GM18870 (cell line): Measurements from ENCODE around the gene VPS25.
"Not testable (repeated sequence)": the region's sequence is repeated elsewhere in the genome, so short reads cannot be mapped to it uniquely, and the experiment has no call there.

ENCODE experiments used
- ATAC-seq: cut with Tn5 transposase; IDR thresholded peaks from one replicate; pipeline ENCODE4 v1.9.1; 2021; ENCODE audit warnings: moderate library complexity; ENCODE audit not compliant: unreplicated experiment

The VPS25 gene

DNA sequence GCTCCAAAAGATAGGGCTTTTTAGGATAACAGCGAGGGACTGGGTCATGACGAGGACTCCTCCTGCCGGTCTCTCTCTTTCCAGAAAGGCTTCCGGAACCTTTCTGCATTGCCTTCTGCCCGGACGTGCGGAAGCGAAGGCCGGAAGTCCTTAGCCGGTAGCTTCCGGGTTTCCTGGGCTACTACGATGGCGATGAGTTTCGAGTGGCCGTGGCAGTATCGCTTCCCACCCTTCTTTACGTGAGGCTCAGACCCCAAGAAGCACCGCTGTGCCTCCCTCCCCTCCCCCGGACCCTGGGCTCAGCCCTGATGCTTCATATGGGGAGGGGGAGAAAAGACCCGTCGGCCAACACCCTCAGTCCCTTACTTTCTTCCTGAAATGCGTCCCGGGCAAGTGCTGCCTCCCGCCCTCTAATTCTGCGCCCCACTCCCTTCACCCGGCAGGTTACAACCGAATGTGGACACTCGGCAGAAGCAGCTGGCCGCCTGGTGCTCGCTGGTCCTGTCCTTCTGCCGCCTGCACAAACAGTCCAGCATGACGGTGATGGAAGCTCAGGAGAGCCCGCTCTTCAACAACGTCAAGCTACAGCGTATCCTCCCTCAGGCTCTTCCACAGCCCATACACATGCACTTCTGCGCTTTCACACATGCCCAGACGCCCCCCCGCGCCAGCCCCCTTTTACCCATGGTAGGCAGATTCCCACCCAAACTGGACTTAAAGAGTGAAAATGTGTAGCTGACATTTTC, at the start of gene VPS25:
Gene VPS25 (plus strand): TSS at position 160 of the 746 bp plus-strand sequence. CDS start 27 bp downstream, at position 187.
- no peak for ATAC-seq

DNA sequence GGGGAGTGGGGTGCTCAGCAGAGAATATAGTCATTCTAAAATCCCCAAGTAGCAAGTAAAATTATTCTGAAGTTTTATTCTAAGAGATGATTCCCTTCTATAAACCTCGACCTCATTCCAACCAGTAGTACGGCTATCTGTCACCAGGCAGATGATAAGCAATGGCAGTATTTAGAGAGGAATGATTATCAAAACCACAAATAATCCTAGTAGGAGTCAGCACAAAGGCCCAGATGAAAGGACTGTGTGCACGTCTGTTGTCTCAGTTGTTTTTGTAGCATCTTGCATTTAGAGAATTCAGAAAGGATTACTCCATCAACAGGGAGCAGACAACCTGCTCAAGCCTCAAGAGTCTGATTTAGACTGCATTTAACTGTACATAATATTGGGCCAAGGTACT, 49.6 kb upstream of the VPS25 start:
- no peak for ATAC-seq

GRCh38 chr17:42725143-42725542, 48.1 kb upstream of the VPS25 start:
- no peak for ATAC-seq

- no peak for ATAC-seq
These were observed 32.5 kb upstream of the VPS25 start for GRCh38 chr17:42740699-42741098.

GRCh38 chr17:42742916-42743315, 30.3 kb upstream of the VPS25 start:
- not testable (repeated sequence) for ATAC-seq

DNA sequence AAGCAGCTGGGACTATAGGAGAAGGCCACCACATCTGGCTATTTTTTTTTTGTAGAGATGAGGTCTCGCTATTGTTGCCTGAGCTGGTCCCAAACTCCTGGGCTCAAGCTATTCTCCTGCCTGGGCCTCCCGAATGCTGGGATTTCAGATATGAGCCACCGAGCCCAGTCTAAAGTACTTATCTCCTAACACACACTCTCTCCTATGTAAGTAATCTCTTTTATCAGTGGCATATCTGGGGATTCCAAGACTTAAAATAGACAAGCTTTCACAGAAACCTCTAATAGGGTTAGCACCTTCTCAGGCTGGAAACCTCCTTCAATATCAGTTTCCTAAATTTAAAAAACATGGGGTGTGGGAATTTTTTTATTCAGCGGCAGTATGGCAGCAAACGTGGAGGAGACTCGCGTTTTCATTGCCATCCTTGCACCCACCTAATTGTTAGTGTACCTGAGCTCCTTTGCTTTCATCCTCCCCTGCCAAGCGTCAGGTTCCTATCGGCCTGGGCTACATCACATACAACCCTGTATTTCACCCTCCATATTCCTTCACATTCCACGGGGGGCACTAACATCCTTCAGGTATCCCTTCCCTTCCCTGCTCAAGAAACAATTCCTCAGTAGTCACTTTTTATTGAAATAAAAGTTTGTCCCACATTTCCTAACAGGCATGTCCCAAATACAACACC, 29.5 kb upstream of the VPS25 start:
- ATAC-seq = no peak

GRCh38 chr17:42744283-42744805, 28.9 kb upstream of the VPS25 start:
- ATAC-seq = peak; percentile 43

GRCh38 chr17:42744806-42745617, 28.2 kb upstream of the VPS25 start, which contains the start of gene EZH1:
TSS of gene EZH1 (minus strand) at chr17:42745040. CDS start at chr17:42728941, 16,099 bp downstream.
- ATAC-seq = peak; percentile 69

- ATAC-seq = no peak
These were observed 24.9 kb upstream of the VPS25 start for GRCh38 chr17:42748202-42748907.

DNA sequence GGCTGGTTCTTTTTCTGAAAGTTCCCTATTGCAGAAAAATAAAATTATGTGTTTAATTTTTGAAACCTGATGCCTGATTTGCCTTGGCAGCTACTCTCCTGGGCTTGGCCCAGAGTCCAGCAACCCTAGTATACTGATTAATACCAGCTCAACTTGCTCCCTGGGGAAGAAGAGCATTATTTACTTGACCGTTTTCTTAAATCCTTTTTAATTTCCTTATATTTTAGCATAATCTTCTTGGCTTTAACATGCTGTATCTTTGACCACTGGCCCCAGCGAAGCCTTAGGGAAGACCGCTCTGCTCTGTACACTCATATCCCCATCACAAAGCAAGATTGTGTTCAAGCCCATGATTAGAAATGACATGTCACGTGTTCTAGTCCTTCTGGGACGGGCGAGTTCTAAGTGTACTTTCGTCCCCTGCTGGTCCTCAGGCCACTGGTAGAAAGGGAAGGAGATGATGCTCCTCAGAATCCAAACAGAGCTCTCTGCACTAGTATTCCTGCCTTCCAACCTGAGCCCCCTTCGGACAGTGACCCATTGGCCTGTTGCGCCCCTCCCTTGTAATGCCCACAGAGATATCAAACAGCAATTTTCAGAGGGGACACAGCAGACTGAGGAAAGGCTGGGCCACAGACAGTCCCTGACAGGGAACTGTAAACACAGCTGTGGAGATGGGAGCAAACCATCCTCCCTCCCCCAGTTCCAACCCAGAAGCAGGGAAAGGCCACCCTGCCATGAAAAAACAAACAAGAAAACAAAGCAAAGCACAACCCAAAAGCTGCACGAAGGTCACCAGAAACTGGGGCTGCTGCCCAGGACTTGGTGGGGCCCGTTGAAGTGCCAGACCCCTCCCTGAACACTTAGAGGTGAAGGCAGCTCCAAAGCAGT, 24.1 kb upstream of the VPS25 start:
- no peak for ATAC-seq

- ATAC-seq = no peak
These were observed 22.4 kb upstream of the VPS25 start for GRCh38 chr17:42750739-42751344.

DNA sequence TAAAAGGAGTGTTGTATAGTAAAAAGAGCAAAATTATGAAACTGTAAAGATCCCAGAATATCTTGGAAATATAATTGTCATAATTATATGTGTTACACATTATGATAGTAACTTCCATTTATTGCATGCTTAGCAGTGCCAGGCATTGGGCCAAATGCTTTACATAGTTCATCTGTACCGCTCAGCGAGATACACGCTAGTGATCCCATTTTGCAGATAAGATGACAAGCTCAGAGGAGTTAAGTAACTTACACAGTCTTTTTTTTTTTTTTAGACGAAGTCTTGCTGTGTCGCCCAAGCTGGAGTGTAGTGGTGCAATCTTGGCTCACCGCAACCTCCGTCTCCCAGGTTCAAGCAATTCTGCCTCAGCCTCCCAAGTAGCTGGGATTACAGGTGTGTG, 21.6 kb upstream of the VPS25 start:
- ATAC-seq = no peak

GRCh38 chr17:42754782-42755181, 18.5 kb upstream of the VPS25 start:
- no peak for ATAC-seq

- no peak for ATAC-seq
These were observed 13.1 kb upstream of the VPS25 start for GRCh38 chr17:42759982-42760651.

GRCh38 chr17:42760652-42761581, 12.3 kb upstream of the VPS25 start, which contains the start of gene RAMP2:
TSS of gene RAMP2 (plus strand) at chr17:42761227. CDS start at chr17:42761262, 35 bp downstream.
- ATAC-seq = no peak

- ATAC-seq = no peak
These were observed 11.6 kb upstream of the VPS25 start for GRCh38 chr17:42761638-42762037.

DNA sequence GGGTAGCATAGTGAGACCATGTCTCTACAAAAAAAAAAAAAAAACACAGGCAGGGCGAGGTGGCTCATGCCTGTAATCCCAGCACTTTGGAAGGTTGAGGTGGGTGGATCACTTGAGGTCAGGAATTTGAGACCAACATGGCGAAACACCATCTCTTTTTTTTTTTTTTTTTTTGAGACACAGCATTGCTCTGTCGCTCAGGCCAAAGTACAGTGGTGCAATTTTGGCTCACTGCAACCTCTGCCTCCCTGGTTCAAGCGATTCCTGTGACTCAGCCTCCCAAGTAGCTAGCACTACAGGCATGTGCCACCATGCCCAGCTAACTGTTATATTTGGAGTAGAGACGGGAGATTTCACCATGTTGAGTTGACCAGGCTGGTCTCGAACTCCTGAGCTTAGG, 7.1 kb upstream of the VPS25 start:
- no peak for ATAC-seq
